Omental fat pad (tissue), 4 donors: ENCODE results near the gene PCNX4. TPM values are rescaled to one million over a fixed set of nuclear protein-coding genes. Genes with fewer than 3 reads are reported as not detected.

Experiments used
- ATAC-seq: fragments of 150-250 bp; one replicate; pipeline ENCODE4 v1.9.1; 2016; ENCODE audit warnings: mild to moderate bottlenecking, moderate library complexity; ENCODE audit not compliant: low FRiP score
- DNase-seq: peaks from one replicate; pipeline ENCODE4 v3.0.0-alpha.2; 2019; ENCODE audit warnings: low spot score
- CTCF ChIP-seq, 3 donors: fragments of 450-650 bp; IDR thresholded peaks; one replicate each; pipeline ENCODE4 v1.5.1; 2016 to 2017; ENCODE audit warnings: antibody characterized with exemption in 3 of 3, mild to moderate bottlenecking in 3 of 3, moderate library complexity in 2 of 3
- total RNA-seq, 4 donors: library from RNA; depleted of rRNA; stranded (reverse); fragments of >200 nt; gene quantifications; one replicate each; pipeline ENCODE4 v1.1.0, GENCODE V29; 2016

PCNX4 gene
- total RNA-seq, 4 donors from 2014 or later = 42.3 to 70.5 (median 53.3) TPM

- no peak for TF ChIP-seq CTCF (IDR thresholded peaks at IDR 0.05)
- ATAC-seq (no peak), DNase-seq (no peak)
Observed at GRCh38 chr14:60204104-60204842, 112.5 kb downstream of the PCNX4 start.

GRCh38 chr14:60204843-60205774 is 113.4 kb downstream of the PCNX4 start:
- no peak for TF ChIP-seq CTCF (IDR thresholded peaks at IDR 0.05)
- no peak for ATAC-seq
- no peak for DNase-seq

GRCh38 chr14:60206249-60206670 is 114.5 kb downstream of the PCNX4 start:
- no peak for ATAC-seq
- TF ChIP-seq CTCF (IDR thresholded peaks at IDR 0.05) = no peak
- DNase-seq = no peak

GRCh38 chr14:60206837-60207533 is 115.3 kb downstream of the PCNX4 start:
- no peak for TF ChIP-seq CTCF (IDR thresholded peaks at IDR 0.05)
- ATAC-seq = no peak
- DNase-seq = no peak

GRCh38 chr14:60210703-60211102 is 119.0 kb downstream of the PCNX4 start:
- ATAC-seq = no peak
- no peak for TF ChIP-seq CTCF (IDR thresholded peaks at IDR 0.05)
- DNase-seq = no peak

- ATAC-seq (no peak), DNase-seq (no peak)
- no peak for TF ChIP-seq CTCF (IDR thresholded peaks at IDR 0.05)
Observed at GRCh38 chr14:60211153-60211552, 119.4 kb downstream of the PCNX4 start.
